Calu3 (cell line): ENCODE results near the gene PIK3R1. TPM values are rescaled to one million over a fixed set of nuclear protein-coding genes. Genes with fewer than 3 reads are reported as not detected.

Experiments used
- BruUV-seq: library from RNA; stranded (reverse); fragments of 400-500 nt; replicated peaks from 2 replicates; lab custom pipeline; 2021; lab: Mats Ljungman, UMichigan
- CTCF ChIA-PET: fragments of 300-600 bp; sonication (Branson Sonifier 250); formaldehyde crosslinking; loops from one replicate; lab custom pipeline; 2022; ENCODE audit warnings: antibody characterized with exemption; lab: Charles Lee
- DNase-seq: peaks from one replicate; pipeline ENCODE4 v3.0.0; 2022
- H3K27ac Mint-ChIP-seq: one replicate; pipeline ENCODE4 v1.8.0; 2022; ENCODE audit warnings: mixed read lengths; ENCODE audit not compliant: unreplicated experiment
- H3K27me3 Mint-ChIP-seq: one replicate; pipeline ENCODE4 v1.8.0; 2022; ENCODE audit warnings: mixed read lengths; ENCODE audit not compliant: unreplicated experiment
- H3K36me3 Mint-ChIP-seq: one replicate; pipeline ENCODE4 v1.8.0; 2022; ENCODE audit warnings: mild to moderate bottlenecking, moderate library complexity, mixed read lengths; ENCODE audit not compliant: insufficient read depth, unreplicated experiment
- H3K4me1 Mint-ChIP-seq: one replicate; pipeline ENCODE4 v1.8.0; 2022; ENCODE audit warnings: mild to moderate bottlenecking, low read depth, mixed read lengths; ENCODE audit not compliant: unreplicated experiment
- H3K4me3 Mint-ChIP-seq: one replicate; pipeline ENCODE4 v1.8.0; 2022; ENCODE audit warnings: mild to moderate bottlenecking, low read depth, moderate library complexity, mixed read lengths; ENCODE audit not compliant: unreplicated experiment
- H3K9me3 Mint-ChIP-seq: one replicate; pipeline ENCODE4 v1.8.0; 2022; ENCODE audit warnings: low read depth, mixed read lengths; ENCODE audit not compliant: unreplicated experiment
- CTCF ChIP-seq: fragments of 200-600 bp; IDR thresholded peaks from one replicate; pipeline ENCODE4 v1.8.0; 2022; ENCODE audit warnings: antibody characterized with exemption; ENCODE audit not compliant: unreplicated experiment
- intact Hi-C: fragments of 100-400 bp; cut with micrococcal nuclease; formaldehyde crosslinking; loops from one replicate; pipeline ENCODE4 v1.10.0; 2022; ENCODE audit not compliant: unreplicated experiment
- total RNA-seq: library from RNA; stranded (reverse); gene quantifications from 2 replicates; pipeline ENCODE4 v1.2.3, GENCODE V29; 2022

Gene PIK3R1
- total RNA-seq, 1 experiment from 2014 or later: 74.8 TPM

GRCh38 chr5:68225188-68225910 is 9.8 kb downstream of the PIK3R1 start:
- BruUV-seq: no TSS peak
- peak overlapping the region; percentile 65 for H3K4me3 Mint-ChIP-seq
- no peaks in the 10 kb centered on the region for H3K9me3 Mint-ChIP-seq
- peak overlapping the region; percentile 92 for H3K27ac Mint-ChIP-seq
- intact Hi-C loops: no loop called here
- peak; percentile 75 for DNase-seq
- H3K36me3 Mint-ChIP-seq: peaks cover 68% of the 10 kb centered on the region
- H3K4me1 Mint-ChIP-seq: peaks cover 70% of the 10 kb centered on the region
- H3K27me3 Mint-ChIP-seq: no peaks in the 10 kb centered on the region
- no peak for TF ChIP-seq CTCF
- CTCF ChIA-PET: interaction anchor here (0.5 to 1.6 kb wide), 3 partner anchors 9 to 89 kb away, joined by 3 to 7 read pairs (median 4); partner anchors contain the start of gene PIK3R1

- peak overlapping the region; percentile 65 for H3K4me3 Mint-ChIP-seq
- peak; percentile 17 for DNase-seq
- H3K36me3 Mint-ChIP-seq: peaks cover 70% of the 10 kb centered on the region
- CTCF ChIA-PET: interaction anchor here (1.2 to 1.6 kb wide), 2 partner anchors 10 to 27 kb away, joined by 4 to 7 read pairs; partner anchors contain the start of gene PIK3R1
- TF ChIP-seq CTCF: no peak
- peaks cover 77% of the 10 kb centered on the region for H3K4me1 Mint-ChIP-seq
- H3K9me3 Mint-ChIP-seq: no peaks in the 10 kb centered on the region
- peak overlapping the region; percentile 92 for H3K27ac Mint-ChIP-seq
- intact Hi-C loops: no loop called here
- BruUV-seq: no TSS peak
- no peaks in the 10 kb centered on the region for H3K27me3 Mint-ChIP-seq
These were observed 10.5 kb downstream of the PIK3R1 start for GRCh38 chr5:68225911-68226545.

- no peak overlapping the region for H3K4me3 Mint-ChIP-seq
- intact Hi-C loops: no loop called here
- no TSS peak for BruUV-seq
- TF ChIP-seq CTCF: no peak
- no peaks in the 10 kb centered on the region for H3K27me3 Mint-ChIP-seq
- peaks cover 71% of the 10 kb centered on the region for H3K36me3 Mint-ChIP-seq
- H3K27ac Mint-ChIP-seq: peak overlapping the region; percentile 92
- CTCF ChIA-PET: no interaction called here
- H3K9me3 Mint-ChIP-seq: no peaks in the 10 kb centered on the region
- H3K4me1 Mint-ChIP-seq: peaks cover 79% of the 10 kb centered on the region
- no peak for DNase-seq
These were observed 11.1 kb downstream of the PIK3R1 start for GRCh38 chr5:68226546-68227073.

GRCh38 chr5:68227532-68228160 is 12.1 kb downstream of the PIK3R1 start:
- H3K4me1 Mint-ChIP-seq: peaks cover 73% of the 10 kb centered on the region
- no peak for TF ChIP-seq CTCF
- H3K9me3 Mint-ChIP-seq: no peaks in the 10 kb centered on the region
- H3K27ac Mint-ChIP-seq: no peak overlapping the region
- peaks cover 66% of the 10 kb centered on the region for H3K36me3 Mint-ChIP-seq
- no peak overlapping the region for H3K4me3 Mint-ChIP-seq
- H3K27me3 Mint-ChIP-seq: no peaks in the 10 kb centered on the region
- no peak for DNase-seq
- no TSS peak for BruUV-seq
- CTCF ChIA-PET: no interaction called here
- intact Hi-C loops: no loop called here
